Keratinocyte (primary cell): ENCODE measurements around the gene ATL3. TPM values are rescaled to one million over a fixed set of nuclear protein-coding genes. Genes with fewer than 3 reads are reported as not detected.
"Not testable (repeated sequence)": the region's sequence is repeated elsewhere in the genome, so short reads cannot be mapped to it uniquely, and the experiment has no call there.

ENCODE experiments used
- DNase-seq: peaks from one replicate; pipeline ENCODE4 v3.0.0-alpha.2; 2011; ENCODE audit warnings: low read depth, missing footprints, low spot score
- FAIRE-seq: peaks from 2 replicates; lab custom pipeline; 2011; peaks lifted over from hg19 to GRCh38; lab: Jason Lieb, UNC
- H2AFZ ChIP-seq: 2 replicates; pipeline ENCODE4 v1.6.0; 2012; ENCODE audit warnings: low read length, control low read depth, inconsistent platforms; ENCODE audit not compliant: control insufficient read depth
- H3K27ac ChIP-seq: 2 replicates; pipeline ENCODE4 v1.5.1; 2011; ENCODE audit warnings: low read length; ENCODE audit not compliant: control insufficient read depth, insufficient read depth
- H3K27me3 ChIP-seq: 3 replicates; pipeline ENCODE4 v1.6.0; 2011; ENCODE audit warnings: low read length; ENCODE audit not compliant: control insufficient read depth, insufficient read depth; ENCODE audit errors: extremely low read depth
- H3K36me3 ChIP-seq, 2 experiments: 2 replicates in 1 of 2; 3 replicates in 1 of 2; pipeline ENCODE4 v1.5.1; 2011; ENCODE audit warnings: low read length in 2 of 2, mild to moderate bottlenecking in 1 of 2; ENCODE audit not compliant: control insufficient read depth in 2 of 2, insufficient read depth in 2 of 2; ENCODE audit errors: extremely low read depth in 1 of 2
- H3K4me1 ChIP-seq: 3 replicates; pipeline ENCODE4 v1.5.1; 2011; ENCODE audit warnings: low read length; ENCODE audit not compliant: control insufficient read depth, insufficient read depth; ENCODE audit errors: extremely low read depth
- H3K4me2 ChIP-seq: 3 replicates; pipeline ENCODE4 v1.6.0; 2011; ENCODE audit warnings: low read depth, low read length; ENCODE audit not compliant: control insufficient read depth, insufficient read depth; ENCODE audit errors: extremely low read depth
- H3K4me3 ChIP-seq, 3 experiments: fragments of 200-600 bp in 1 of 3; sonication (generic) in 1 of 3; 2 replicates in 2 of 3; 3 replicates in 1 of 3; pipeline ENCODE4 v1.5.1; 2011 to 2016; ENCODE audit warnings: low read length in 3 of 3, mild to moderate bottlenecking in 3 of 3, control low read depth in 2 of 3, inconsistent platforms in 1 of 3, low read depth in 1 of 3, mixed read lengths in 1 of 3, mixed run types in 1 of 3, moderate library complexity in 1 of 3; ENCODE audit not compliant: control insufficient read depth in 2 of 3, insufficient read depth in 2 of 3; ENCODE audit errors: extremely low read depth in 1 of 3
- H3K79me2 ChIP-seq: 2 replicates; pipeline ENCODE4 v1.6.0; 2012; ENCODE audit warnings: low read length; ENCODE audit not compliant: control insufficient read depth, insufficient read depth
- H3K9ac ChIP-seq: 3 replicates; pipeline ENCODE4 v1.6.0; 2011; ENCODE audit warnings: low read length; ENCODE audit not compliant: control insufficient read depth, insufficient read depth; ENCODE audit errors: extremely low read depth
- H3K9me1 ChIP-seq: 3 replicates; pipeline ENCODE4 v1.6.0; 2011; ENCODE audit warnings: low read length; ENCODE audit not compliant: control insufficient read depth, insufficient read depth; ENCODE audit errors: extremely low read depth
- H3K9me3 ChIP-seq: 2 replicates; pipeline ENCODE4 v1.5.1; 2012; ENCODE audit warnings: low read depth, low read length; ENCODE audit not compliant: control insufficient read depth
- H4K20me1 ChIP-seq: 3 replicates; pipeline ENCODE4 v1.6.0; 2011; ENCODE audit warnings: low read length; ENCODE audit not compliant: control insufficient read depth, insufficient read depth; ENCODE audit errors: extremely low read depth
- EZH2 ChIP-seq: IDR thresholded peaks from one replicate; pipeline ENCODE4 v1.6.1; 2012; ENCODE audit warnings: inconsistent platforms, mild to moderate bottlenecking, low read length, moderate library complexity
- dilution Hi-C: fragments of 300-500 bp; cut with MboI; formaldehyde crosslinking; loops from one replicate; pipeline ENCODE4 v1.7.0; 2020; ENCODE audit warnings: low sequenced_read_pairs; ENCODE audit not compliant: extremely low pct_ligation_motif_present
- polyA plus RNA-seq, 5 experiments: library from polyadenylated mRNA; depleted of rRNA in 3 of 5; stranded (reverse) in 3 of 5; stranded (forward) in 1 of 5; unstranded in 1 of 5; fragments of >200 nt; gene quantifications; 1 replicate in 1 of 5; 2 replicates in 3 of 5; 3 replicates in 1 of 5; pipeline versions ENCODE4 v1.2.1 to v1.2.3, GENCODE V29; 2011 to 2012; ENCODE audit warnings: missing spikeins in 2 of 5, low read depth in 1 of 5, low replicate concordance in 1 of 5
- TF ChIP-seq, protein P1 (sequence below), 3 experiments: IDR thresholded peaks in 1 of 3; conservative IDR thresholded peaks in 1 of 3; optimal IDR thresholded peaks in 1 of 3; 2 replicates in 2 of 3; 3 replicates in 1 of 3; pipeline versions ENCODE3 to v1.5.1; 2011; ENCODE audit warnings: low read length in 3 of 3, mild to moderate bottlenecking in 3 of 3, moderate library complexity in 2 of 3, control low read depth in 1 of 3, inconsistent platforms in 1 of 3; ENCODE audit not compliant: insufficient read depth in 2 of 3; ENCODE audit errors: extremely low read depth in 1 of 3

ATL3 gene
- polyA plus RNA-seq, 1 donor (not counting 4 experiments of a cell fraction or from before 2014, with no cell fraction given): 36.5 TPM

DNA sequence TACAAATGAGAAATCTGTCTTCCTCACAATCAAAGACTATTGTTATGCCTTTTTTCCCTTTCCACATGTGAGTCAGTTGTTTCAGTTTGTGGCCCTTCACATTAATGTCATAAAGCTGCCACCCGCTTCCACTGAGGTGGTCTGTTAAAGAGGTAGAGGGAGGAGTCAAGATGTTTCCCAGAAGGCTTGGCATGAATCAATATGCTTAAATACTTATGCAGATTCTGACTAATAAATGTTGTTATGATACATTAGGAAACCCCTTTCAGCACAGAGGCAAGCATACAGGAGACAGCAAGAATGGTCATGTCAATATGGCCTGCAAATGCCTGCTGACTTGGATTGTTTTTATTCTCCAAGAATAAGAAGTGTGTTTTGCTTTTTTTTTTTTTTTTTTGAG is 16.7 kb upstream of the ATL3 start:
- no peak for TF ChIP-seq EZH2
- TF ChIP-seq, protein P1, sequence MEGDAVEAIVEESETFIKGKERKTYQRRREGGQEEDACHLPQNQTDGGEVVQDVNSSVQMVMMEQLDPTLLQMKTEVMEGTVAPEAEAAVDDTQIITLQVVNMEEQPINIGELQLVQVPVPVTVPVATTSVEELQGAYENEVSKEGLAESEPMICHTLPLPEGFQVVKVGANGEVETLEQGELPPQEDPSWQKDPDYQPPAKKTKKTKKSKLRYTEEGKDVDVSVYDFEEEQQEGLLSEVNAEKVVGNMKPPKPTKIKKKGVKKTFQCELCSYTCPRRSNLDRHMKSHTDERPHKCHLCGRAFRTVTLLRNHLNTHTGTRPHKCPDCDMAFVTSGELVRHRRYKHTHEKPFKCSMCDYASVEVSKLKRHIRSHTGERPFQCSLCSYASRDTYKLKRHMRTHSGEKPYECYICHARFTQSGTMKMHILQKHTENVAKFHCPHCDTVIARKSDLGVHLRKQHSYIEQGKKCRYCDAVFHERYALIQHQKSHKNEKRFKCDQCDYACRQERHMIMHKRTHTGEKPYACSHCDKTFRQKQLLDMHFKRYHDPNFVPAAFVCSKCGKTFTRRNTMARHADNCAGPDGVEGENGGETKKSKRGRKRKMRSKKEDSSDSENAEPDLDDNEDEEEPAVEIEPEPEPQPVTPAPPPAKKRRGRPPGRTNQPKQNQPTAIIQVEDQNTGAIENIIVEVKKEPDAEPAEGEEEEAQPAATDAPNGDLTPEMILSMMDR (optimal IDR thresholded peaks at IDR 0.05 in 1 of 3, IDR thresholded peaks at IDR 0.05 in 1 of 3, conservative IDR thresholded peaks at IDR 0.05 in 1 of 3; ENCODE audit: extremely low read depth in 1 of 3, insufficient read depth in 2 of 3, low read length in 3 of 3): no peak
- H4K20me1 ChIP-seq: peaks cover 2% of the 10 kb centered on the region
- H3K27me3 ChIP-seq: no peaks in the 10 kb centered on the region
- H3K36me3 ChIP-seq: no peaks in the 10 kb centered on the region
- peaks cover 75% of the 10 kb centered on the region for H3K79me2 ChIP-seq
- DNase-seq: no peak
- H3K4me2 ChIP-seq: peak overlapping the region; percentile 67
- no peak overlapping the region for H3K4me3 ChIP-seq
- FAIRE-seq: no peak
- peaks cover 40% of the 10 kb centered on the region for H3K4me1 ChIP-seq
- H2AFZ ChIP-seq: no peak overlapping the region
- no peaks in the 10 kb centered on the region for H3K9me3 ChIP-seq
- dilution Hi-C loops: no loop called here
- no peak overlapping the region for H3K9ac ChIP-seq
- H3K27ac ChIP-seq: peak overlapping the region; percentile 46
- H3K9me1 ChIP-seq: no peaks in the 10 kb centered on the region

DNA sequence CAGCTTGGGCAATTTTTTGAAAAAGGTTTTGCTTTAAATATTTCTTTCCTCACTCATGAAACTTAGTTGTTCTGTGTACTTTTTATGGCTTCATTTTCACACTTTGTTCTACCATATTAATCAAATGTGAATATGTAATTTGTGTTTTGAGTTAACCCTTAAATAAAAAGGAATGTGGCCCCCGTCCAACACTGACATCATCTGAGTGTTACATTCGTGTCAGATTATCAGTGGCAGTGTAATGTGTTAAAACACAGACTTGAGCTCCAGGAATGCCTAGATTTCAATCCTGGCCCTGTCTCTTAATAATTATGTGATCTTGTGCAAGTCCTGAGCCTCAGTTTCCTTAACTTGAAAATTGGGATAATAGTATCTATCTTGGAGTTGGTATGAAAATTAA is 15.8 kb upstream of the ATL3 start:
- H3K4me1 ChIP-seq: peaks cover 44% of the 10 kb centered on the region
- H3K27ac ChIP-seq: no peak overlapping the region
- no peaks in the 10 kb centered on the region for H3K27me3 ChIP-seq

GRCh38 chr11:63685158-63685721 is 14.1 kb upstream of the ATL3 start:
- not testable (repeated sequence) for FAIRE-seq
- H3K4me1 ChIP-seq: peaks cover 41% of the 10 kb centered on the region

More for the DNA sequence above, 15.8 kb upstream of the ATL3 start:
- no peak overlapping the region for H3K4me3 ChIP-seq
- H3K4me2 ChIP-seq: no peak overlapping the region
- peaks cover 5% of the 10 kb centered on the region for H4K20me1 ChIP-seq
- no peak for FAIRE-seq
- H3K36me3 ChIP-seq: no peaks in the 10 kb centered on the region
- no peak for DNase-seq
- TF ChIP-seq, protein P1 (optimal IDR thresholded peaks at IDR 0.05 in 1 of 3, IDR thresholded peaks at IDR 0.05 in 1 of 3, conservative IDR thresholded peaks at IDR 0.05 in 1 of 3; ENCODE audit: extremely low read depth in 1 of 3, insufficient read depth in 2 of 3, low read length in 3 of 3): no peak
- no peak for TF ChIP-seq EZH2
- no peak overlapping the region for H2AFZ ChIP-seq
- no peak overlapping the region for H3K9ac ChIP-seq
- H3K9me1 ChIP-seq: no peaks in the 10 kb centered on the region
- no peaks in the 10 kb centered on the region for H3K9me3 ChIP-seq
- dilution Hi-C loops: no loop called here
- H3K79me2 ChIP-seq: peaks cover 80% of the 10 kb centered on the region

More at GRCh38 chr11:63685158-63685721, 14.1 kb upstream of the ATL3 start:
- H3K27ac ChIP-seq, H3K4me2 ChIP-seq, H3K9ac ChIP-seq, DNase-seq, H3K4me3 ChIP-seq, H3K27me3 ChIP-seq, H4K20me1 ChIP-seq, H2AFZ ChIP-seq, H3K36me3 ChIP-seq, H3K9me1 ChIP-seq, dilution Hi-C loops, H3K9me3 ChIP-seq: not testable (repeated sequence)
- peaks cover 71% of the 10 kb centered on the region for H3K79me2 ChIP-seq
